GM23338 (cell line): Measurements from ENCODE around the gene SCAF4. TPM values are rescaled to one million over a fixed set of nuclear protein-coding genes. Genes with fewer than 3 reads are reported as not detected.

ENCODE experiments used
- ATAC-seq: fragments of 200-7000 bp; cut with Tn5 transposase; 3 replicates; pipeline ENCODE4 v1.9.1; 2020
- DNase-seq: peaks from one replicate; pipeline ENCODE4 v3.0.0-alpha.2; 2015; ENCODE audit warnings: low spot score
- H2AFZ ChIP-seq: fragments of 200-600 bp; sonication (generic); 2 replicates; pipeline ENCODE4 v1.8.0; 2016; ENCODE audit warnings: antibody characterized with exemption, mild to moderate bottlenecking, moderate library complexity
- H3F3A ChIP-seq: fragments of 200-600 bp; sonication (generic); replicated peaks from 2 replicates; pipeline ENCODE4 v1.8.0; 2017; ENCODE audit warnings: antibody characterized with exemption, mixed run types, low read depth
- H3K27ac ChIP-seq: fragments of 200-600 bp; sonication (generic); 2 replicates; pipeline ENCODE4 v1.6.1; 2016; ENCODE audit warnings: low read depth
- H3K27me3 ChIP-seq: fragments of 200-600 bp; sonication (generic); 2 replicates; pipeline ENCODE4 v1.8.0; 2016; ENCODE audit warnings: mild to moderate bottlenecking, mixed run types, moderate library complexity; ENCODE audit not compliant: insufficient read depth
- H3K36me3 ChIP-seq: fragments of 200-600 bp; sonication (generic); 2 replicates; pipeline ENCODE4 v1.8.0; 2016; ENCODE audit warnings: mild to moderate bottlenecking; ENCODE audit not compliant: insufficient read depth
- H3K4me1 ChIP-seq: fragments of 200-600 bp; sonication (generic); 2 replicates; pipeline ENCODE4 v1.8.0; 2016; ENCODE audit warnings: mild to moderate bottlenecking, moderate library complexity; ENCODE audit not compliant: insufficient read depth
- H3K4me2 ChIP-seq: fragments of 200-600 bp; sonication (generic); 2 replicates; pipeline ENCODE4 v1.7.1; 2017; ENCODE audit warnings: mixed run types
- H3K4me3 ChIP-seq: fragments of 200-600 bp; sonication (generic); 2 replicates; pipeline ENCODE4 v1.6.1; 2016; ENCODE audit warnings: mixed run types
- H3K79me2 ChIP-seq: fragments of 200-600 bp; sonication (generic); replicated peaks from 2 replicates; pipeline ENCODE4 v1.8.0; 2017; ENCODE audit warnings: mild to moderate bottlenecking; ENCODE audit not compliant: insufficient read depth
- H3K9me2 ChIP-seq: fragments of 200-600 bp; sonication (generic); 2 replicates; pipeline ENCODE4 v1.8.0; 2017; ENCODE audit not compliant: insufficient read depth
- H4K20me1 ChIP-seq: fragments of 200-600 bp; sonication (generic); replicated peaks from 2 replicates; pipeline ENCODE4 v1.8.0; 2017; ENCODE audit warnings: mild to moderate bottlenecking; ENCODE audit not compliant: insufficient read depth
- H3K27ac Mint-ChIP-seq: 2 replicates; pipeline ENCODE4 v1.8.0; 2020; ENCODE audit warnings: inconsistent platforms, mild to moderate bottlenecking, moderate library complexity, mixed read lengths
- H3K27me3 Mint-ChIP-seq: 3 replicates; pipeline ENCODE4 v1.8.0; 2022; ENCODE audit warnings: low read depth, mild to moderate bottlenecking, moderate library complexity, mixed read lengths, inconsistent platforms; ENCODE audit not compliant: insufficient read depth, poor library complexity
- H3K36me3 Mint-ChIP-seq: 3 replicates; pipeline ENCODE4 v1.8.0; 2021; ENCODE audit warnings: low read depth, mild to moderate bottlenecking, inconsistent platforms, moderate library complexity, mixed read lengths
- H3K4me1 Mint-ChIP-seq: 3 replicates; pipeline ENCODE4 v1.8.0; 2020; ENCODE audit warnings: mild to moderate bottlenecking, inconsistent platforms, mixed read lengths
- H3K4me3 Mint-ChIP-seq: 3 replicates; pipeline ENCODE4 v1.8.0; 2021; ENCODE audit warnings: moderate library complexity, mild to moderate bottlenecking, inconsistent platforms, mixed read lengths
- H3K9me3 Mint-ChIP-seq: 3 replicates; pipeline ENCODE4 v1.8.0; 2020; ENCODE audit warnings: moderate library complexity, mild to moderate bottlenecking, inconsistent platforms, mixed read lengths
- CREB1 ChIP-seq: fragments of 250-450 bp; sonication (Bioruptor Pico); IDR thresholded peaks from 2 replicates; pipeline ENCODE4 v1.5.0; 2020; ENCODE audit warnings: low read depth, mild to moderate bottlenecking, moderate library complexity
- CTCF ChIP-seq, 2 experiments: fragments of 200-600 bp in 1 of 2; sonication (generic) in 1 of 2; conservative IDR thresholded peaks; 2 replicates each; pipeline versions ENCODE4 v1.5.1 to v1.6.1; 2016 to 2017; ENCODE audit warnings: antibody characterized with exemption in 2 of 2, low read depth in 2 of 2, mild to moderate bottlenecking in 2 of 2, moderate library complexity in 1 of 2
- ETS1 ChIP-seq: IDR thresholded peaks from 2 replicates; pipeline ENCODE4 v1.6.1; 2016; ENCODE audit warnings: antibody characterized with exemption
- EZH2phosphoT487 ChIP-seq: fragments of 200-600 bp; sonication (generic); IDR thresholded peaks from one replicate; pipeline ENCODE4 v1.8.1; 2018; ENCODE audit warnings: antibody characterized with exemption; ENCODE audit not compliant: unreplicated experiment
- NANOG ChIP-seq: IDR thresholded peaks from 2 replicates; pipeline ENCODE4 v1.6.1; 2016; ENCODE audit warnings: antibody characterized with exemption, borderline replicate concordance
- STAT1 ChIP-seq: IDR thresholded peaks from one replicate; pipeline ENCODE4 v1.6.1; 2016; ENCODE audit warnings: antibody characterized with exemption; ENCODE audit not compliant: unreplicated experiment
- ZNF114 ChIP-seq: fragments of 250-450 bp; sonication (Bioruptor Pico); IDR thresholded peaks from 2 replicates; pipeline ENCODE4 v1.5.0; 2020; ENCODE audit warnings: mild to moderate bottlenecking, moderate library complexity
- polyA plus RNA-seq: library from polyadenylated mRNA; unstranded; fragments of >200 nt; fragmentation: Nextera tagmentation; extraction: Ambion mirVana; gene quantifications from 2 replicates; pipeline ENCODE4 v1.2.1, GENCODE V29; 2016
- total RNA-seq: library from RNA; depleted of rRNA; stranded (reverse); fragments of >200 nt; shearing (Covaris generic); gene quantifications from 2 replicates; pipeline ENCODE4 v1.2.3, GENCODE V29; 2014
- TF ChIP-seq, protein P1 (sequence below): IDR thresholded peaks from one replicate; pipeline ENCODE4 v1.6.1; 2018; ENCODE audit warnings: antibody characterized with exemption; ENCODE audit not compliant: unreplicated experiment
- TF ChIP-seq, protein P2 (sequence below): fragments of 250-450 bp; sonication (Bioruptor Pico); IDR thresholded peaks from 2 replicates; pipeline ENCODE4 v1.5.0; 2020; ENCODE audit warnings: mild to moderate bottlenecking, moderate library complexity

SCAF4 gene
- total and polyA plus RNA-seq, 2 experiments from 2014 or later = 29.7 to 45.8 TPM

DNA sequence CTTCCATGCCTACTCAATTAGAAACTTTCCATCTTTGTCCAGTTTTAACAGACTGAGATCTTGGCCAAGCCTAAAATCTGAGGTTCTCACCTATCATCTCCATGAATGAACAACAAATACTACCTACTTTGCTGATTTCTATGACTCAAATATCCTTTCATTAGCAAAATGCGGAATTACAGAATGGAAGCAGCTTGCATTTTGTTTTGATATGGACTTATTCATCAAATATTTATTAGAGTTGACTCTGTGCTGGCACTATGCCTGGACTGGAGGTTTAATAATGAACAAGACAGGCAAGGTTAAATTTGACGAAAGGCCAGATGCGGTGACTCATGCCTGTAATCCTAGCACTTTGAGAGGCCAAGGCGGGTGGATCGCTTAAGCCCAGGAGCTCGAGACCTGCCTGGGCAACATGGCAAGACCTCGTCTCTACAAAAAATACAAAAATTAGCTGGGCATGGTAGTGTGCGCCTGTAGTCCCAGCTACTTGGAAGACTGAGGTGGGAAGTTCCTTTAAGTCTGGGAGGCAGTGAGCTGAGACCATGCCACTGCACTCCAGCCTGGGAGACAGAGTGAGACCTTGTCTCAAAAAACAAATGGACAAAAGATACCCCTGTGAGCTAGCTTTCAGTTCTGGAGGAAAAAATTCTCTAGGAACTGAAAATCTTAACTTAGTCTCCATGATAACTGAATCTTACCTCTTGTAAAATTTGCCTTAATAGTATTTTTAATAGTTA, 101.8 kb downstream of the SCAF4 start (continued):
- TF ChIP-seq CTCF (conservative IDR thresholded peaks at IDR 0.05; ENCODE audit: low read depth in 2 of 2) (no peak), NANOG (no peak), ETS1 (no peak)

DNA sequence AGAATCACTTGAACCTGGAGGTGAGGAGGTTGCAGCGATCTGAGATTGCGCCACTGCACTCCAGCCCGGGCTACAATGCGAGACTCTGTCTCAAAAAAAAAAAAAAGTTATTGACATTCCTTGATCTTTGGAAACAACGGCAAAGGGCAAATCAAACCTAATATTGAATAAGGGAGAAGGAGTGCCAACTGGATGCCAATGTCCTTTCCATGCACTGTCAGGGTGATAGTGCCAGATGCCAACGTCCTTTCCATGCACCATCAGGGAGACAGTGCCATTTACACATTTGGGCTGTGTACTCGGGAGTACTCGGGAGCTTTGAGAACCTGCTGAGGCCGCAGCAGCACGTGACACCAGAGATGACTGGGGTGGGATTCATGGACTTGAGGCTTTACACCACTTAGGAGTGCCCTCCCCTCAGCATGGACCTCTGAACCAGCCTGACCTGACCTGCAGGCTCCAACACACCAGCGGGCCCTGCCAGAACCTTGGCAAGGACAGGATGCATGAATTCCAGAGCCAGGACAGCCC, 106.9 kb downstream of the SCAF4 start:
- no peaks in the 10 kb centered on the region; the same call in 1 of the 2 replicates for H3K4me1 ChIP-seq
- Mint-ChIP-seq H3K9me3 (no peaks in the 10 kb centered on the region), H3K27me3 (peaks cover 10% of the 10 kb centered on the region), H3K36me3 (no peaks in the 10 kb centered on the region), H3K4me1 (no peaks in the 10 kb centered on the region; the same call in 2 of the 3 replicates), H3K4me3 (no peak overlapping the region), H3K27ac (no peak overlapping the region)
- H3K4me3 ChIP-seq = no peak overlapping the region
- ATAC-seq (no peak), DNase-seq (no peak)
- H3K9me2 ChIP-seq = no peaks in the 10 kb centered on the region
- H2AFZ ChIP-seq = no peak overlapping the region
- no peak overlapping the region for H3K4me2 ChIP-seq
- H4K20me1 ChIP-seq = no peaks in the 10 kb centered on the region
- no peaks in the 10 kb centered on the region for H3K36me3 ChIP-seq
- no peaks in the 10 kb centered on the region for H3F3A ChIP-seq
- H3K79me2 ChIP-seq = no peaks in the 10 kb centered on the region
- H3K27ac ChIP-seq = no peak overlapping the region
- H3K27me3 ChIP-seq = no peaks in the 10 kb centered on the region
- TF ChIP-seq, protein P1, sequence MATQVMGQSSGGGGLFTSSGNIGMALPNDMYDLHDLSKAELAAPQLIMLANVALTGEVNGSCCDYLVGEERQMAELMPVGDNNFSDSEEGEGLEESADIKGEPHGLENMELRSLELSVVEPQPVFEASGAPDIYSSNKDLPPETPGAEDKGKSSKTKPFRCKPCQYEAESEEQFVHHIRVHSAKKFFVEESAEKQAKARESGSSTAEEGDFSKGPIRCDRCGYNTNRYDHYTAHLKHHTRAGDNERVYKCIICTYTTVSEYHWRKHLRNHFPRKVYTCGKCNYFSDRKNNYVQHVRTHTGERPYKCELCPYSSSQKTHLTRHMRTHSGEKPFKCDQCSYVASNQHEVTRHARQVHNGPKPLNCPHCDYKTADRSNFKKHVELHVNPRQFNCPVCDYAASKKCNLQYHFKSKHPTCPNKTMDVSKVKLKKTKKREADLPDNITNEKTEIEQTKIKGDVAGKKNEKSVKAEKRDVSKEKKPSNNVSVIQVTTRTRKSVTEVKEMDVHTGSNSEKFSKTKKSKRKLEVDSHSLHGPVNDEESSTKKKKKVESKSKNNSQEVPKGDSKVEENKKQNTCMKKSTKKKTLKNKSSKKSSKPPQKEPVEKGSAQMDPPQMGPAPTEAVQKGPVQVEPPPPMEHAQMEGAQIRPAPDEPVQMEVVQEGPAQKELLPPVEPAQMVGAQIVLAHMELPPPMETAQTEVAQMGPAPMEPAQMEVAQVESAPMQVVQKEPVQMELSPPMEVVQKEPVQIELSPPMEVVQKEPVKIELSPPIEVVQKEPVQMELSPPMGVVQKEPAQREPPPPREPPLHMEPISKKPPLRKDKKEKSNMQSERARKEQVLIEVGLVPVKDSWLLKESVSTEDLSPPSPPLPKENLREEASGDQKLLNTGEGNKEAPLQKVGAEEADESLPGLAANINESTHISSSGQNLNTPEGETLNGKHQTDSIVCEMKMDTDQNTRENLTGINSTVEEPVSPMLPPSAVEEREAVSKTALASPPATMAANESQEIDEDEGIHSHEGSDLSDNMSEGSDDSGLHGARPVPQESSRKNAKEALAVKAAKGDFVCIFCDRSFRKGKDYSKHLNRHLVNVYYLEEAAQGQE = no peak
- TF ChIP-seq STAT1 (no peak), CREB1 (CRISPR knock-in tag) (no peak), ZNF114 (CRISPR knock-in tag) (no peak), EZH2phosphoT487 (no peak)
- TF ChIP-seq, protein P2, sequence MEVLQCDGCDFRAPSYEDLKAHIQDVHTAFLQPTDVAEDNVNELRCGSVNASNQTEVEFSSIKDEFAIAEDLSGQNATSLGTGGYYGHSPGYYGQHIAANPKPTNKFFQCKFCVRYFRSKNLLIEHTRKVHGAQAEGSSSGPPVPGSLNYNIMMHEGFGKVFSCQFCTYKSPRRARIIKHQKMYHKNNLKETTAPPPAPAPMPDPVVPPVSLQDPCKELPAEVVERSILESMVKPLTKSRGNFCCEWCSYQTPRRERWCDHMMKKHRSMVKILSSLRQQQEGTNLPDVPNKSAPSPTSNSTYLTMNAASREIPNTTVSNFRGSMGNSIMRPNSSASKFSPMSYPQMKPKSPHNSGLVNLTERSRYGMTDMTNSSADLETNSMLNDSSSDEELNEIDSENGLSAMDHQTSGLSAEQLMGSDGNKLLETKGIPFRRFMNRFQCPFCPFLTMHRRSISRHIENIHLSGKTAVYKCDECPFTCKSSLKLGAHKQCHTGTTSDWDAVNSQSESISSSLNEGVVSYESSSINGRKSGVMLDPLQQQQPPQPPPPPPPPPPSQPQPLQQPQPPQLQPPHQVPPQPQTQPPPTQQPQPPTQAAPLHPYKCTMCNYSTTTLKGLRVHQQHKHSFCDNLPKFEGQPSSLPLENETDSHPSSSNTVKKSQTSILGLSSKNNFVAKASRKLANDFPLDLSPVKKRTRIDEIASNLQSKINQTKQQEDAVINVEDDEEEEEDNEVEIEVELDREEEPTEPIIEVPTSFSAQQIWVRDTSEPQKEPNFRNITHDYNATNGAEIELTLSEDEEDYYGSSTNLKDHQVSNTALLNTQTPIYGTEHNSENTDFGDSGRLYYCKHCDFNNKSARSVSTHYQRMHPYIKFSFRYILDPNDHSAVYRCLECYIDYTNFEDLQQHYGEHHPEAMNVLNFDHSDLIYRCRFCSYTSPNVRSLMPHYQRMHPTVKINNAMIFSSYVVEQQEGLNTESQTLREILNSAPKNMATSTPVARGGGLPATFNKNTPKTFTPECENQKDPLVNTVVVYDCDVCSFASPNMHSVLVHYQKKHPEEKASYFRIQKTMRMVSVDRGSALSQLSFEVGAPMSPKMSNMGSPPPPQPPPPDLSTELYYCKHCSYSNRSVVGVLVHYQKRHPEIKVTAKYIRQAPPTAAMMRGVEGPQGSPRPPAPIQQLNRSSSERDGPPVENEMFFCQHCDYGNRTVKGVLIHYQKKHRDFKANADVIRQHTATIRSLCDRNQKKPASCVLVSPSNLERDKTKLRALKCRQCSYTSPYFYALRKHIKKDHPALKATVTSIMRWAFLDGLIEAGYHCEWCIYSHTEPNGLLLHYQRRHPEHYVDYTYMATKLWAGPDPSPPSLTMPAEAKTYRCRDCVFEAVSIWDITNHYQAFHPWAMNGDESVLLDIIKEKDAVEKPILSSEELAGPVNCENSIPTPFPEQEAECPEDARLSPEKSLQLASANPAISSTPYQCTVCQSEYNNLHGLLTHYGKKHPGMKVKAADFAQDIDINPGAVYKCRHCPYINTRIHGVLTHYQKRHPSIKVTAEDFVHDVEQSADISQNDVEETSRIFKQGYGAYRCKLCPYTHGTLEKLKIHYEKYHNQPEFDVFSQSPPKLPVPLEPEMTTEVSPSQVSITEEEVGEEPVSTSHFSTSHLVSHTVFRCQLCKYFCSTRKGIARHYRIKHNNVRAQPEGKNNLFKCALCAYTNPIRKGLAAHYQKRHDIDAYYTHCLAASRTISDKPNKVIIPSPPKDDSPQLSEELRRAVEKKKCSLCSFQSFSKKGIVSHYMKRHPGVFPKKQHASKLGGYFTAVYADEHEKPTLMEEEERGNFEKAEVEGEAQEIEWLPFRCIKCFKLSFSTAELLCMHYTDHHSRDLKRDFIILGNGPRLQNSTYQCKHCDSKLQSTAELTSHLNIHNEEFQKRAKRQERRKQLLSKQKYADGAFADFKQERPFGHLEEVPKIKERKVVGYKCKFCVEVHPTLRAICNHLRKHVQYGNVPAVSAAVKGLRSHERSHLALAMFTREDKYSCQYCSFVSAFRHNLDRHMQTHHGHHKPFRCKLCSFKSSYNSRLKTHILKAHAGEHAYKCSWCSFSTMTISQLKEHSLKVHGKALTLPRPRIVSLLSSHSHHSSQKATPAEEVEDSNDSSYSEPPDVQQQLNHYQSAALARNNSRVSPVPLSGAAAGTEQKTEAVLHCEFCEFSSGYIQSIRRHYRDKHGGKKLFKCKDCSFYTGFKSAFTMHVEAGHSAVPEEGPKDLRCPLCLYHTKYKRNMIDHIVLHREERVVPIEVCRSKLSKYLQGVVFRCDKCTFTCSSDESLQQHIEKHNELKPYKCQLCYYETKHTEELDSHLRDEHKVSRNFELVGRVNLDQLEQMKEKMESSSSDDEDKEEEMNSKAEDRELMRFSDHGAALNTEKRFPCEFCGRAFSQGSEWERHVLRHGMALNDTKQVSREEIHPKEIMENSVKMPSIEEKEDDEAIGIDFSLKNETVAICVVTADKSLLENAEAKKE = no peak
